CD4-positive, alpha-beta memory T cell (primary cell): ENCODE data around the gene ACTRT2. TPM values are rescaled to one million over a fixed set of nuclear protein-coding genes. Genes with fewer than 3 reads are reported as not detected.

Experiments used
- CTCF ChIA-PET: fragments of 350-600 bp; sonication (Branson Sonifier 250); formaldehyde crosslinking; loops from one replicate; lab custom pipeline; 2021; ENCODE audit warnings: inconsistent platforms; ENCODE audit not compliant: partially characterized antibody; lab: Charles Lee
- POLR2A ChIA-PET: fragments of 350-600 bp; sonication (Branson Sonifier 250); formaldehyde crosslinking; loops from one replicate; lab custom pipeline; 2021; ENCODE audit not compliant: partially characterized antibody; lab: Charles Lee
- DNase-seq, 5 donors: peaks; one replicate each; pipeline versions ENCODE4 v3.0.0 to v3.0.0-alpha.2; 2020 to 2022; ENCODE audit warnings: mixed read lengths in 1 of 5
- H3K27ac ChIP-seq: one replicate; pipeline ENCODE4 v1.7.0; 2013; ENCODE audit warnings: low read depth, low read length
- H3K27me3 ChIP-seq: 2 replicates; pipeline ENCODE4 v1.7.0; 2013; ENCODE audit warnings: mild to moderate bottlenecking, low read length, moderate library complexity; ENCODE audit not compliant: insufficient read depth
- H3K36me3 ChIP-seq: 2 replicates; pipeline ENCODE4 v1.7.0; 2013; ENCODE audit warnings: mild to moderate bottlenecking, low read length, moderate library complexity; ENCODE audit not compliant: insufficient read depth
- H3K4me1 ChIP-seq: 2 replicates; pipeline ENCODE4 v1.7.0; 2013; ENCODE audit warnings: mild to moderate bottlenecking, low read length, moderate library complexity; ENCODE audit not compliant: insufficient read depth
- H3K4me3 ChIP-seq, 2 donors: one replicate each; pipeline ENCODE4 v1.7.0; 2013; ENCODE audit warnings: low read length in 2 of 2, mild to moderate bottlenecking in 1 of 2
- H3K9me3 ChIP-seq, 2 donors: one replicate each; pipeline ENCODE4 v1.7.0; 2013; ENCODE audit warnings: low read length in 2 of 2, control low read depth in 1 of 2; ENCODE audit not compliant: control insufficient read depth in 1 of 2
- H3K27ac Mint-ChIP-seq, 7 donors: one replicate each; pipeline ENCODE4 v1.8.0; 2020 to 2021; ENCODE audit warnings: mixed read lengths in 7 of 7, mild to moderate bottlenecking in 6 of 7, inconsistent platforms in 3 of 7, moderate library complexity in 3 of 7
- H3K27me3 Mint-ChIP-seq, 2 donors: one replicate each; pipeline ENCODE4 v1.8.0; 2020 to 2021; ENCODE audit warnings: mixed read lengths in 2 of 2
- H3K36me3 Mint-ChIP-seq, 2 donors: one replicate each; pipeline ENCODE4 v1.8.0; 2020 to 2021; ENCODE audit warnings: mixed read lengths in 2 of 2, inconsistent platforms in 1 of 2, mild to moderate bottlenecking in 1 of 2
- H3K4me1 Mint-ChIP-seq, 4 donors: one replicate each; pipeline ENCODE4 v1.8.0; 2020 to 2021; ENCODE audit warnings: mixed read lengths in 4 of 4, mild to moderate bottlenecking in 1 of 4
- H3K4me3 Mint-ChIP-seq, 8 donors: one replicate each; pipeline ENCODE4 v1.8.0; 2020 to 2021; ENCODE audit warnings: mixed read lengths in 8 of 8, mild to moderate bottlenecking in 7 of 8, moderate library complexity in 6 of 8, inconsistent platforms in 3 of 8
- H3K9me3 Mint-ChIP-seq, 8 donors: one replicate each; pipeline ENCODE4 v1.8.0; 2020 to 2021; ENCODE audit warnings: mixed read lengths in 8 of 8, mild to moderate bottlenecking in 5 of 8, inconsistent platforms in 3 of 8, moderate library complexity in 1 of 8
- intact Hi-C: fragments of 100-400 bp; cut with micrococcal nuclease; formaldehyde crosslinking; loops from one replicate; pipeline ENCODE4 v1.15.1; 2023
- polyA plus RNA-seq, 2 donors: library from polyadenylated mRNA; unstranded; fragments of 300-500 nt; fragmentation: Illumina TruSeq; gene quantifications; one replicate each; pipeline ENCODE4 v1.2.3, GENCODE V29; 2021
- total RNA-seq, 2 experiments: library from RNA; stranded (reverse); gene quantifications; one replicate each; pipeline ENCODE4 v1.2.3, GENCODE V29; 2021

The ACTRT2 gene
- total and polyA plus RNA-seq, 4 experiments from 2014 or later = not detected

DNA sequence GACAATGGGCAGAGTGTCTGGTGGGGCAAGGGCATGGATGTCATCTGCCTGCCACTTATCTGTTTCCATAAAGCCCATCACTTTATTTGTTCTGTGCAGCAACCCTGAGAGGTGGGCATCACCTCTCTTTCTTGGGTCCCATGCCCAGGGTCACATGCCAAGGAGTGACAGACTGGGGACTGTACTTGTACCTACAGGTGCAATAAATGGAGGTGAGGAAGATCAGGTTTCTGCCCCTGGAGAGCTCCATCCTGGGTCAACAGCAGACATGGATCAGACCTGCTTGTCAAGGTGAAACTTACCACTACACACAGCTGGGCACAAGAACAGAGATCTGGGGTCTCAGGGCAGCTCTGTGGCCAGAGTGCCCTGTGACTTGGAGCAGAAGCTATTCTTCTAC is 29.3 kb downstream of the ACTRT2 start:
- CTCF ChIA-PET = no interaction called here

DNA sequence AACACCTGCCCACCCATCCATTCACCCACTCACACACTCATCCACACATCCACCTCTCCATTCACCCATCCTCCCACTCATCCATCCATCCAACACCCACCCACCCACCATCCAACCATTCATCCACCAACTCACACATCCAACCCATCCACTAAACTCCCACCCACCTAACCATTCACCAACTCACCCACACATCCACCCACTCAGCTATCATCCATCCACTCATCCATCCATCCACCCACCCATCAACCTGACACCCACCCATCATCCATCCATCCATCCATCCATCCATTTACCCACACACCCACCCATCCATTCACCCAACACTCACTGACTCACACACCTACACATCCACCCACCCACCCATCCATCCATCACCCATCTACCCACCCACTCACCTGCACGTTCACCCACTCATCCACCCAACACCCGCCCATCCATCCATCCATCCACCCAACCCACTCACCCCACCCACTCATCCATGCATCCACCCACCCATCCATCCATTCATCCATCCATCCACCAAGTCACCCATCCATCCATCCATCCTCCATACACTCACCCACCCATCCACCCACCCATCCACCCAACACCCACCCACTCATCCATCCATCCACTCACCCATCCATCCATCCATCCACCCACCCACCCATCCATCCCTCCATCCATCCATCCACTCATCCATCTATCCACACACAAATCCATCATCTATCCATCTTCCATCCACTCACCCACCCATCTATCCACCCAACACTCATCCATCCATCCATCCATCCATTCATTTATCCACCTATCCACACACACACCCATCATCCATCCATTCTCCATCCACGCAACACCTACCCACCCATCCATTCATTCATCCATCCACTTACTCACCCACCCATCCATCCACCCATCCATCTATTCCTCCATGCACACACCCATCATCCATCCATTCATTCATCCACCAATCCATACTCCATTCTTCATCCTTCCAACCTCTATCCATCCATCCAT is 30.3 kb downstream of the ACTRT2 start:
- Histone ChIP-seq H3K27ac (no peak overlapping the region), H3K9me3 (no peaks in the 10 kb centered on the region), H3K27me3 (no peaks in the 10 kb centered on the region), H3K4me1 (no peaks in the 10 kb centered on the region), H3K36me3 (no peaks in the 10 kb centered on the region), H3K4me3 (no peak overlapping the region)
- Mint-ChIP-seq H3K27ac (peak overlapping the region in 1 of 7 donors; percentile 88), H3K4me1 (peaks cover 0 to 2% (median under 1%) of the 10 kb centered on the region in 4 donors), H3K27me3 (peaks cover 6 to 20% of the 10 kb centered on the region in 2 donors), H3K36me3 (no peaks in the 10 kb centered on the region), H3K9me3 (peaks cover 0 to 5% (median 3%) of the 10 kb centered on the region in 8 donors), H3K4me3 (no peak overlapping the region)
- ChIA-PET CTCF (no interaction called here), POLR2A (no interaction called here)
- intact Hi-C loops = no loop called here
- DNase-seq = no peak

More for the DNA sequence above, 29.3 kb downstream of the ACTRT2 start:
- intact Hi-C loops = no loop called here
- Histone ChIP-seq H3K27me3 (no peaks in the 10 kb centered on the region), H3K4me1 (no peaks in the 10 kb centered on the region), H3K27ac (no peak overlapping the region), H3K4me3 (no peak overlapping the region), H3K9me3 (no peaks in the 10 kb centered on the region), H3K36me3 (no peaks in the 10 kb centered on the region)
- no peak overlapping the region for H3K27ac Mint-ChIP-seq
- no peak overlapping the region for H3K4me3 Mint-ChIP-seq
- POLR2A ChIA-PET = no interaction called here
- peaks cover 11 to 24% of the 10 kb centered on the region in 2 donors for H3K27me3 Mint-ChIP-seq
- peaks cover 0 to 2% (median under 1%) of the 10 kb centered on the region in 4 donors for H3K4me1 Mint-ChIP-seq
- H3K36me3 Mint-ChIP-seq = no peaks in the 10 kb centered on the region
- peaks cover 0 to 5% (median 3%) of the 10 kb centered on the region in 8 donors for H3K9me3 Mint-ChIP-seq
- DNase-seq = no peak

DNA sequence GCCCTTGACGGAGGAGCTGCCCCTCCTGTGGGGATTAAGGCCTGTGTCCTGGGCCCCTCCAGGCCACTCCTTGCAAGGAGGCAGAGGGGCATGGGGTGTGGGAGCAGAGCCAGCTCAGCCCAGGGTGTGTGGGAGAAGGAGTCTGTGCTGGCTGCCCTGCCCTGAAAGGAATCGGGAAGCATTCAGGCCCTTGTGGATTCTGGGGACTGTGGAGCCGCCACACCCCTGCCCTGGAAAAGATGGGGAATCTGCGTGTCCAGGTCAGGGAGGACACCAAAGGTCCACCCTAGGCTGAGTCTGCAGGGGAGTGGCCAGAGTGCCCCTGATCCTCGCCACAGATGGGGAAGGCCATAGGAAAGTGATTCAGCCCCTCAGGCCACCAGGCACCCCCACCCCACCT is 31.2 kb downstream of the ACTRT2 start:
- H3K27ac ChIP-seq = no peak overlapping the region
- Mint-ChIP-seq H3K9me3 (peaks cover 0 to 5% (median 3%) of the 10 kb centered on the region in 8 donors), H3K27ac (no peak overlapping the region), H3K36me3 (no peaks in the 10 kb centered on the region), H3K27me3 (peaks cover 6 to 21% of the 10 kb centered on the region in 2 donors), H3K4me1 (peaks cover 0 to 2% (median under 1%) of the 10 kb centered on the region in 4 donors), H3K4me3 (no peak overlapping the region)
- POLR2A ChIA-PET = no interaction called here
- H3K4me3 ChIP-seq = no peak overlapping the region
- H3K27me3 ChIP-seq = no peaks in the 10 kb centered on the region
- H3K9me3 ChIP-seq = no peaks in the 10 kb centered on the region
- intact Hi-C loops = no loop called here
- CTCF ChIA-PET = no interaction called here
- H3K36me3 ChIP-seq = no peaks in the 10 kb centered on the region
- no peak for DNase-seq
- H3K4me1 ChIP-seq = no peaks in the 10 kb centered on the region

DNA sequence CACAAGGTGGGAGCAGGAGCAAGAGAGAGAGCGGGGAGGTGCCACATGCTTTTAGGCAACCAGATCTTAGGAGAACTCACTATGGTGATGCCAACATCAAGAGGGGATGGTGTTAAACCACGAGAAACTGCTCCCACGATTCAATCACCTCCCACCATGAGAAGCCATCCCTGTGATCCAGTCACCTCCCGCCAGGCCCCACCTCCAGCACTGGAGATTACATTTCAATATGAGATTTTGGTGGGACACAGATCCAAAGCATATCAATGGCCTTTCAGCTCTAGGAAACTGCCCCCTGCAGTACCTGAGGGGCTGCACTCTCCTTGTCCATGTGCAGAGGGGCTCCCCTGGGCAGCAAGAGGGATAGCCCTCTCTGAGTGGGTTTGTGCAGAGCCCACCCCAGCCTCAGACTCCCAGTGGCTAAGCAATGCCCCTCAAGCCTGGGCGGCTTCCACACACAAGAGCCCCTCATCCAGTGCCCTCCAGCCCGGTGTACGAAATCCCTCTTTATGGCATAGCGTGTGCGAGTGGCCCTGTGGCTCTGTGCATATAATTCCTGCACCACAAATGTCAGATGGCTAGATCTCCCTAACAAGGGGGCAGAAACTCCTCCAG is 32.2 kb downstream of the ACTRT2 start:
- Histone ChIP-seq H3K27me3 (no peaks in the 10 kb centered on the region), H3K9me3 (no peaks in the 10 kb centered on the region), H3K4me1 (no peaks in the 10 kb centered on the region), H3K27ac (no peak overlapping the region), H3K36me3 (no peaks in the 10 kb centered on the region), H3K4me3 (no peak overlapping the region)
- ChIA-PET CTCF (interaction anchor here (0.6 kb wide), 1 partner anchor 793 kb away, joined by 3 read pairs; no protein-coding TSS in a partner anchor), POLR2A (no interaction called here)
- DNase-seq = no peak
- Mint-ChIP-seq H3K36me3 (no peaks in the 10 kb centered on the region), H3K4me3 (no peak overlapping the region), H3K4me1 (peaks cover 0 to 2% (median under 1%) of the 10 kb centered on the region in 4 donors), H3K9me3 (peaks cover 0 to 5% (median 3%) of the 10 kb centered on the region in 8 donors), H3K27ac (peak overlapping the region in 1 of 7 donors; percentile 59), H3K27me3 (peaks cover 6 to 19% of the 10 kb centered on the region in 2 donors)
- intact Hi-C loops = no loop called here

DNA sequence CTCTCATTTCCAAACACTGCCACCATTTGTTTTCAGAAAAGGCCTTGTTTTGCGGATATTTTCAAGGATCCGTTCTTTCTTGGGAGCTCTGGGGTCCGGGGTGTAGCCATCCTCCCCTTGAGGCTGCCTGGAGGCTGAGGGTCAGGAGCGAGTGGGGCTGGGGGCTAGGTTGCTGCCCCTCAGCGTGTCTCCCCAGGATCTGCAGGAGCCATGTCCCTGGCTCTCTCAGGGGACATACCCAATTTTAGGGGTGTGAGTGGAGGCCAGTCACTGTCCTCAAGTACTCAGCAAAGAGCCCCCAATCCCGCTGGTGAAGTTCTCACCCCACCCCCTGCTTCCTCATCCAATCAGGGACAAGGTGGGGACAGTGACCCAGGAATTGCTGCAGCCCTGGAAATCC is 32.7 kb downstream of the ACTRT2 start:
- H3K36me3 Mint-ChIP-seq = no peaks in the 10 kb centered on the region
- DNase-seq = no peak
- Histone ChIP-seq H3K9me3 (no peaks in the 10 kb centered on the region), H3K4me1 (no peaks in the 10 kb centered on the region), H3K27me3 (no peaks in the 10 kb centered on the region), H3K27ac (no peak overlapping the region), H3K36me3 (no peaks in the 10 kb centered on the region), H3K4me3 (no peak overlapping the region)
- peaks cover 0 to 5% (median 3%) of the 10 kb centered on the region in 8 donors for H3K9me3 Mint-ChIP-seq
- no peak overlapping the region for H3K4me3 Mint-ChIP-seq
- POLR2A ChIA-PET = no interaction called here
- intact Hi-C loops = no loop called here
- H3K4me1 Mint-ChIP-seq = peaks cover 0 to 2% (median under 1%) of the 10 kb centered on the region in 4 donors
- CTCF ChIA-PET = no interaction called here
- H3K27me3 Mint-ChIP-seq = peaks cover 6 to 14% of the 10 kb centered on the region in 2 donors
- peak overlapping the region in 1 of 7 donors; percentile 59 for H3K27ac Mint-ChIP-seq

DNA sequence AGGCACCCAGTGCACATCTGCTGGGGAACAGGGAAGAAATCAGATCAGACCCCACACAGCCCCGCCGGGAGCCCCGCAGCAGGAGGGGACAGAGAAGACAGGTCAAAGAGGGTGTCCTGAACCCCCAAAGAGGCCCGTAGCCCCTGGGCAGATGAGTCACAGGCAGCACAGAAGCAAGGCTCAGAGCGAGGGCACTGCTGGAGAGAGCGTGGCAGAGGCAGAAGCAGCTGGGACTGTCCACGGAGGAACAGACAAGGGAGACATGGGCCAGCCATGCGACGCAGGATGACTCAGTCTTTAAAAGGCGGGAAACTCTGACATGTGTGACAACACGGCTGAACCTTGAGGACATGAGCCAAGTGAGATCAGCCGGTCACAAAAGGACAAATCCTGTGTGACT is 33.2 kb downstream of the ACTRT2 start:
- no peak for DNase-seq
- CTCF ChIA-PET = no interaction called here
- H3K27ac Mint-ChIP-seq = no peak overlapping the region
- no peaks in the 10 kb centered on the region for H3K36me3 Mint-ChIP-seq
- no peak overlapping the region for H3K4me3 ChIP-seq
- peaks cover 6 to 14% of the 10 kb centered on the region in 2 donors for H3K27me3 Mint-ChIP-seq
- POLR2A ChIA-PET = no interaction called here
- no peaks in the 10 kb centered on the region for H3K9me3 ChIP-seq
- peaks cover 0 to 5% (median 3%) of the 10 kb centered on the region in 8 donors for H3K9me3 Mint-ChIP-seq
- H3K36me3 ChIP-seq = no peaks in the 10 kb centered on the region
- no peak overlapping the region for H3K27ac ChIP-seq
- intact Hi-C loops = no loop called here
- no peak overlapping the region for H3K4me3 Mint-ChIP-seq
- peaks cover 0 to 2% (median under 1%) of the 10 kb centered on the region in 4 donors for H3K4me1 Mint-ChIP-seq
- no peaks in the 10 kb centered on the region for H3K27me3 ChIP-seq
- H3K4me1 ChIP-seq = no peaks in the 10 kb centered on the region

DNA sequence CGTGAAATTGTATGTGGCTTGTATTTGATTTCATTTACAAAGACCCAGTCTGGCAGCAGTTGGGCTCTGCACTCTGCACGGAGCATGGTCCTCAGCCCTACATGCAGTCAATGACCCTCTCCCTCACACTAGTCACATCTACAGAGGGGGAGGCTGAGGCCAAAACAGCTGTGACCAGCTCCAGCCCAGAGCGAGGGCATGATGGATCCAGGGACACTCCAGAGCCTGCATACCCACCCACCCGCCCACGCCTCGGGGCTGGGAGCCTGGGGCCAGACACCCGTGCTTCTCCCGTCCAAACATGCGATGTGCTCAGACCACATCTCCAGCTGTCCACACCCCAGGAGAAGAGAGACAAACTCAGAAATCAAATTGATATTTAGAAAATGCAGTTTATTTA is 33.8 kb downstream of the ACTRT2 start:
- no peaks in the 10 kb centered on the region for H3K9me3 ChIP-seq
- no peaks in the 10 kb centered on the region for H3K36me3 ChIP-seq
- no peak overlapping the region for H3K27ac Mint-ChIP-seq
- H3K4me1 ChIP-seq = no peaks in the 10 kb centered on the region
- ChIA-PET CTCF (no interaction called here), POLR2A (no interaction called here)
- intact Hi-C loops = no loop called here
- peaks cover 6 to 13% of the 10 kb centered on the region in 2 donors for H3K27me3 Mint-ChIP-seq
- no peak overlapping the region for H3K4me3 Mint-ChIP-seq
- H3K36me3 Mint-ChIP-seq = no peaks in the 10 kb centered on the region
- H3K4me3 ChIP-seq = no peak overlapping the region
- peaks cover 0 to 2% (median under 1%) of the 10 kb centered on the region in 4 donors for H3K4me1 Mint-ChIP-seq
- no peak overlapping the region for H3K27ac ChIP-seq
- H3K9me3 Mint-ChIP-seq = peaks cover 0 to 5% (median 2%) of the 10 kb centered on the region in 8 donors
- no peak for DNase-seq
- H3K27me3 ChIP-seq = no peaks in the 10 kb centered on the region
